IMR-90 (cell line): ENCODE data around the gene PRKACA.

Experiments used
- BHLHE40 ChIP-seq: fragments of 150-350 bp; IDR thresholded peaks from 2 replicates; pipeline ENCODE4 v1.6.1; 2016; ENCODE audit warnings: mild to moderate bottlenecking, low read depth, low read length
- CEBPB ChIP-seq: IDR thresholded peaks from 2 replicates; pipeline ENCODE4 v1.6.1; 2012; ENCODE audit warnings: low read depth, low read length, improper control_type of control experiment
- FOS ChIP-seq: fragments of 150-350 bp; IDR thresholded peaks from 2 replicates; pipeline ENCODE4 v1.6.1; 2016; ENCODE audit warnings: low read depth, low read length
- MAFK ChIP-seq: IDR thresholded peaks from 2 replicates; pipeline ENCODE4 v1.6.1; 2012; ENCODE audit warnings: low read depth, low read length, improper control_type of control experiment
- MXI1 ChIP-seq: IDR thresholded peaks from 2 replicates; pipeline ENCODE4 v1.6.1; 2012; ENCODE audit warnings: low read depth, mild to moderate bottlenecking, low read length, moderate library complexity, borderline replicate concordance
- POLR2A ChIP-seq: IDR thresholded peaks from 2 replicates; pipeline ENCODE4 v1.6.1; 2012; ENCODE audit warnings: mild to moderate bottlenecking, low read depth, low read length
- RAD21 ChIP-seq: IDR thresholded peaks from 2 replicates; pipeline ENCODE4 v1.6.1; 2012; ENCODE audit warnings: low read length, improper control_type of control experiment
- RCOR1 ChIP-seq: IDR thresholded peaks from 2 replicates; pipeline ENCODE4 v1.6.1; 2012; ENCODE audit warnings: mild to moderate bottlenecking, low read length, improper control_type of control experiment; ENCODE audit not compliant: insufficient replicate concordance
- RFX5 ChIP-seq: IDR thresholded peaks from 2 replicates; pipeline ENCODE4 v1.8.0; 2012; ENCODE audit warnings: low read depth, mild to moderate bottlenecking, low read length, moderate library complexity
- SMC3 ChIP-seq: fragments of 150-350 bp; IDR thresholded peaks from 2 replicates; pipeline ENCODE4 v1.6.1; 2016; ENCODE audit warnings: low read depth, mild to moderate bottlenecking, antibody characterized with exemption, low read length, moderate library complexity
- TF ChIP-seq, protein P1 (sequence below): conservative IDR thresholded peaks from 2 replicates; pipeline ENCODE4 v1.5.1; 2012; ENCODE audit warnings: mild to moderate bottlenecking, low read depth, low read length, improper control_type of control experiment
- TF ChIP-seq, protein P2 (sequence below): fragments of 150-350 bp; IDR thresholded peaks from 2 replicates; pipeline ENCODE4 v1.6.1; 2017; ENCODE audit warnings: mild to moderate bottlenecking, antibody characterized with exemption, low read length, low read depth

DNA sequence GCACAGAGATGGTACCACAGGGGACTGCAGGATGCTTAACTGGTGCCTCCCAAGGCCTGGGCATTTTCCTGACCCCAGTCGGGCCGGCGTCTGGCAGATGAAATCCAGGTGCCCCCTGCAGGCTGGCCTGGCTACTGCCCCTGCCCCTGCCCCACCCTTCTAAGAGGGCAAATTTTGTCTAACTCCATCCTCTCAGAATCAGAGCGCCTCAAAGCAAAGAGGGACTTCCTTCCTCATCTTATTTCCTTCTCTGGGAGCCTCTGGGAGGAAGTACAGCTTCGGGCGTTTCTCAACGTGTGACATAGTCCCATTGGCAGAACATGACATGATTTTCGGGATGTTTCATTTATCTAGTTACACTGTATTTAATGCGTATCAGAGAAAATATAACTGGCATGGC, 2.7 kb downstream of the PRKACA start:
- TF ChIP-seq SMC3 (peak; percentile 20; the same call in 1 of the 2 replicates), BHLHE40 (no peak), RCOR1 (no peak), POLR2A (no peak), CEBPB (no peak), FOS (no peak), RAD21 (peak; percentile 24; the same call in 1 of the 2 replicates), MXI1 (no peak), MAFK (no peak), RFX5 (no peak)
- TF ChIP-seq, protein P1, sequence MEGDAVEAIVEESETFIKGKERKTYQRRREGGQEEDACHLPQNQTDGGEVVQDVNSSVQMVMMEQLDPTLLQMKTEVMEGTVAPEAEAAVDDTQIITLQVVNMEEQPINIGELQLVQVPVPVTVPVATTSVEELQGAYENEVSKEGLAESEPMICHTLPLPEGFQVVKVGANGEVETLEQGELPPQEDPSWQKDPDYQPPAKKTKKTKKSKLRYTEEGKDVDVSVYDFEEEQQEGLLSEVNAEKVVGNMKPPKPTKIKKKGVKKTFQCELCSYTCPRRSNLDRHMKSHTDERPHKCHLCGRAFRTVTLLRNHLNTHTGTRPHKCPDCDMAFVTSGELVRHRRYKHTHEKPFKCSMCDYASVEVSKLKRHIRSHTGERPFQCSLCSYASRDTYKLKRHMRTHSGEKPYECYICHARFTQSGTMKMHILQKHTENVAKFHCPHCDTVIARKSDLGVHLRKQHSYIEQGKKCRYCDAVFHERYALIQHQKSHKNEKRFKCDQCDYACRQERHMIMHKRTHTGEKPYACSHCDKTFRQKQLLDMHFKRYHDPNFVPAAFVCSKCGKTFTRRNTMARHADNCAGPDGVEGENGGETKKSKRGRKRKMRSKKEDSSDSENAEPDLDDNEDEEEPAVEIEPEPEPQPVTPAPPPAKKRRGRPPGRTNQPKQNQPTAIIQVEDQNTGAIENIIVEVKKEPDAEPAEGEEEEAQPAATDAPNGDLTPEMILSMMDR, result peak; percentile 36
- TF ChIP-seq, protein P2, sequence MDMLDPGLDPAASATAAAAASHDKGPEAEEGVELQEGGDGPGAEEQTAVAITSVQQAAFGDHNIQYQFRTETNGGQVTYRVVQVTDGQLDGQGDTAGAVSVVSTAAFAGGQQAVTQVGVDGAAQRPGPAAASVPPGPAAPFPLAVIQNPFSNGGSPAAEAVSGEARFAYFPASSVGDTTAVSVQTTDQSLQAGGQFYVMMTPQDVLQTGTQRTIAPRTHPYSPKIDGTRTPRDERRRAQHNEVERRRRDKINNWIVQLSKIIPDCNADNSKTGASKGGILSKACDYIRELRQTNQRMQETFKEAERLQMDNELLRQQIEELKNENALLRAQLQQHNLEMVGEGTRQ, result no peak
